NCI-H446 (cell line): ENCODE results near the gene UFC1.
A peak's percentile ranks its signal among the peaks of the same experiment; 100 is the strongest.

Experiments used
- DNase-seq, 2 experiments: peaks; one replicate each; lab custom pipeline; 2025; lab: John Stamatoyannopoulos, UW

UFC1 gene

GRCh38 chr1:161193561-161194235 lies 39.9 kb downstream of the UFC1 start:
- DNase-seq: no peak

- no peak for DNase-seq
Measured at GRCh38 chr1:161195171-161195570, 41.4 kb downstream of the UFC1 start.

- no peak for DNase-seq
Measured at GRCh38 chr1:161196111-161196510, 42.3 kb downstream of the UFC1 start.

- DNase-seq: peak in 1 of 2 experiments; percentile 38
Measured at GRCh38 chr1:161196521-161197451, 43.0 kb downstream of the UFC1 start.

GRCh38 chr1:161197560-161198193 lies 43.9 kb downstream of the UFC1 start:
- DNase-seq: no peak

- peak; percentile 75 to 81 for DNase-seq
Measured at GRCh38 chr1:161198194-161198896, 44.6 kb downstream of the UFC1 start.

GRCh38 chr1:161198897-161199431 lies 45.2 kb downstream of the UFC1 start, which contains the start of gene ADAMTS4:
Gene ADAMTS4, minus strand, starts transcription at chr1:161199054. Its CDS starts 427 bp downstream, at chr1:161198627.
- DNase-seq: peak; percentile 94 to 99

GRCh38 chr1:161199506-161200139 lies 45.8 kb downstream of the UFC1 start:
- peak; percentile 38 to 54 for DNase-seq

- DNase-seq: no peak
Measured at GRCh38 chr1:161200421-161200991, 46.7 kb downstream of the UFC1 start.

GRCh38 chr1:161200992-161201835 lies 47.4 kb downstream of the UFC1 start:
- DNase-seq: peak; percentile 29 to 61

- peak; percentile 97 to 99 for DNase-seq
Measured at GRCh38 chr1:161201836-161202712, 48.3 kb downstream of the UFC1 start, which contains the start of gene NDUFS2. Gene NDUFS2, plus strand, starts transcription at chr1:161202367. Its CDS starts 19 bp downstream, at chr1:161202386.

GRCh38 chr1:161206411-161207140 lies 52.8 kb downstream of the UFC1 start:
- no peak for DNase-seq

- DNase-seq: no peak
Measured at GRCh38 chr1:161207173-161207572, 53.4 kb downstream of the UFC1 start.
